Measurements from ENCODE around the gene CALN1. TPM values are rescaled to one million over a fixed set of nuclear protein-coding genes. Genes with fewer than 3 reads are reported as not detected.

Gene CALN1
- total and polyA plus RNA-seq, 12 donors = not detected

DNA sequence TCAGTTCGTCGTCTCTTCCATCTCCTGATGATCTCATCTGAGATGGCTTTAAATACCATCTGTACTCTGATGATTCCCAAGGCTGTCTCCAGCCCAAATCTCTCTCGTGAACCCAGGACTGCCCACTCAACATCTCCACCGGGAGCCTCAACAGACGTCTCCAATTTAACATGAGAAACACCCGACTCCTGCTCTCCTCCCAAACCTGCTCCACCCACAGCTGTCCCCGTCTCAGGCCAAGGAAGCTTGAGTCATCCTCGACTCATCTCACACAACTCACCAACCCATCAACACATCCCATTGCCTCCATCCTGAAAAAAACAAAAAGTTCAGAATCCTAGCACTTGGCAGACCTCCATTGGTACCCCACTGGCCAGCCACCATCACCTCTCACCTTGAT, 29.7 kb upstream of the CALN1 start:
- ATAC-seq = no peak
- Histone ChIP-seq H3K4me1 (no peaks in the 10 kb centered on the region), H3K4me3 (no peak overlapping the region), H3K36me3 (no peaks in the 10 kb centered on the region), H3K27me3 (peaks cover 0 to 34% (median 24%) of the 10 kb centered on the region in 7 donors), H3K27ac (no peak overlapping the region), H3K9me3 (no peaks in the 10 kb centered on the region)
- no peak for DNase-seq
- intact Hi-C loops (cut with DNase I) = no loop called here
- WGBS, 2 donors = 61 to 66% methylated on average over 8 of the region's 8 CpGs
- TF ChIP-seq, protein P1, sequence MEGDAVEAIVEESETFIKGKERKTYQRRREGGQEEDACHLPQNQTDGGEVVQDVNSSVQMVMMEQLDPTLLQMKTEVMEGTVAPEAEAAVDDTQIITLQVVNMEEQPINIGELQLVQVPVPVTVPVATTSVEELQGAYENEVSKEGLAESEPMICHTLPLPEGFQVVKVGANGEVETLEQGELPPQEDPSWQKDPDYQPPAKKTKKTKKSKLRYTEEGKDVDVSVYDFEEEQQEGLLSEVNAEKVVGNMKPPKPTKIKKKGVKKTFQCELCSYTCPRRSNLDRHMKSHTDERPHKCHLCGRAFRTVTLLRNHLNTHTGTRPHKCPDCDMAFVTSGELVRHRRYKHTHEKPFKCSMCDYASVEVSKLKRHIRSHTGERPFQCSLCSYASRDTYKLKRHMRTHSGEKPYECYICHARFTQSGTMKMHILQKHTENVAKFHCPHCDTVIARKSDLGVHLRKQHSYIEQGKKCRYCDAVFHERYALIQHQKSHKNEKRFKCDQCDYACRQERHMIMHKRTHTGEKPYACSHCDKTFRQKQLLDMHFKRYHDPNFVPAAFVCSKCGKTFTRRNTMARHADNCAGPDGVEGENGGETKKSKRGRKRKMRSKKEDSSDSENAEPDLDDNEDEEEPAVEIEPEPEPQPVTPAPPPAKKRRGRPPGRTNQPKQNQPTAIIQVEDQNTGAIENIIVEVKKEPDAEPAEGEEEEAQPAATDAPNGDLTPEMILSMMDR (IDR thresholded peaks at IDR 0.05) = no peak

- no peaks in the 10 kb centered on the region for H3K36me3 ChIP-seq
- ATAC-seq (no peak), DNase-seq (no peak)
- intact Hi-C loops (cut with DNase I) = no loop called here
- WGBS, 2 donors = 68 to 78% methylated on average over 7 of the region's 7 CpGs
- no peak overlapping the region for H3K27ac ChIP-seq
- no peak overlapping the region for H3K4me3 ChIP-seq
- TF ChIP-seq, protein P1 (IDR thresholded peaks at IDR 0.05) = no peak
- H3K4me1 ChIP-seq = no peaks in the 10 kb centered on the region
- H3K9me3 ChIP-seq = no peaks in the 10 kb centered on the region
- H3K27me3 ChIP-seq = peaks cover 0 to 23% (median 7%) of the 10 kb centered on the region in 7 donors
Measured at GRCh38 chr7:72438491-72438890, 26.4 kb upstream of the CALN1 start.

- intact Hi-C loops (cut with DNase I) = no loop called here
- no peak for ATAC-seq
Measured at GRCh38 chr7:72437610-72438009, 25.5 kb upstream of the CALN1 start.

DNA sequence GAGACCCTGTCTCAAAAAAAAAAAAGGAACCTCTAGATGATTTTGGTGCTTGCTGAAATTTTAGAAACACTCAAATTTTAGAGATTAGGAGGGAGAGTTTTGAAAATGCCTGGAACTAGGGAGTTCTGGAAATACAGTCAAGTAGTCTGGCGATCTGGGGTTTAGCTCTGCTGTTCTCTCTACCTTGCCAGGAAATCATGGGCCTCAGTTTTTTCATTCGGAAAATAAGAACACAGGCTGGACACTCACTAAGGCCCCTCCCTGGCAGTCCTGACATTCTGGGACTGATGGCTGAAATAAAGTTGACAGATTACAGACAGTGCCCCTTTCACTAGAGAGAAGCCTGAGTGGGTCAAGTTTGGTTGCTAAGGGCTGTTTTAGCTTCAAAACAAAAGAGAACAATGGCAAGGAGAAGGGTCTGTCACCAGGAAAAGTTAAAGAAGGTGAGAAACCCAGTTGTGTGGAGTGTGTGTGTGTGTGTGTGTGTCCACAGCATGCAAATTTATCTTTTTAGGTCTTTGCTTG, 25.0 kb upstream of the CALN1 start:
- no peak for DNase-seq
- intact Hi-C loops (cut with DNase I) = no loop called here
- no peak for ATAC-seq
- H3K27me3 ChIP-seq = peaks cover 0 to 25% (median 13%) of the 10 kb centered on the region in 7 donors
- no peak overlapping the region for H3K27ac ChIP-seq
- TF ChIP-seq, protein P1 (IDR thresholded peaks at IDR 0.05) = no peak
- no peaks in the 10 kb centered on the region for H3K36me3 ChIP-seq
- H3K4me1 ChIP-seq = no peaks in the 10 kb centered on the region
- H3K9me3 ChIP-seq = no peaks in the 10 kb centered on the region
- H3K4me3 ChIP-seq = no peak overlapping the region
- WGBS, 2 donors = 78 to 81% methylated on average over 2 of the region's 2 CpGs

More at GRCh38 chr7:72437610-72438009, 25.5 kb upstream of the CALN1 start:
- no peak overlapping the region for H3K4me3 ChIP-seq
- H3K27me3 ChIP-seq = peaks cover 0 to 25% (median 13%) of the 10 kb centered on the region in 7 donors
- no peaks in the 10 kb centered on the region for H3K9me3 ChIP-seq
- H3K4me1 ChIP-seq = no peaks in the 10 kb centered on the region
- H3K36me3 ChIP-seq = no peaks in the 10 kb centered on the region
- H3K27ac ChIP-seq = no peak overlapping the region
- TF ChIP-seq, protein P1 (IDR thresholded peaks at IDR 0.05) = no peak
- DNase-seq = no peak

Measured in heart right ventricle (tissue), 16 donors.